A549 (cell line): ENCODE measurements around the gene PIK3R4. TPM values are rescaled to one million over a fixed set of nuclear protein-coding genes. Genes with fewer than 3 reads are reported as not detected.

Source experiments
- ATAC-seq, 2 experiments: fragments of 200-7000 bp in 1 of 2; fragments of >200 bp in 1 of 2; cut with Nextera tagmentation in 1 of 2; cut with Tn5 transposase in 1 of 2; 3 replicates each; pipeline versions ENCODE4 v1.8.0 to v1.9.1; 2018 to 2020; ENCODE audit warnings: mild to moderate bottlenecking in 1 of 2, moderate library complexity in 1 of 2
- CTCF ChIA-PET: fragments of 300-600 bp; sonication (Branson Sonifier 250); formaldehyde crosslinking; extraction: SDS; loops from one replicate; lab custom pipeline; 2021; ENCODE audit warnings: antibody characterized with exemption, inconsistent platforms; lab: Yijun Ruan, JAX
- POLR2A ChIA-PET: fragments of 350-600 bp; formaldehyde crosslinking; extraction: SDS; loops from one replicate; lab custom pipeline; 2021; ENCODE audit warnings: antibody characterized with exemption, inconsistent platforms; lab: Yijun Ruan, JAX
- DNase-seq, 2 experiments: peaks; one replicate each; pipeline versions ENCODE4 v3.0.0 to v3.0.0-alpha.2; 2011 to 2016; ENCODE audit warnings: low read depth in 1 of 2, low spot score in 1 of 2
- FAIRE-seq: peaks from 2 replicates; lab custom pipeline; 2011; peaks lifted over from hg19 to GRCh38; lab: Jason Lieb, UNC
- H3K27ac ChIP-seq, 2 experiments: fragments of >200 bp; sonication (Bioruptor Twin); formaldehyde crosslinking; 3 replicates each; pipeline ENCODE4 v1.5.1; 2016 to 2017
- H3K4me1 ChIP-seq: fragments of >200 bp; sonication (Bioruptor Twin); formaldehyde crosslinking; 3 replicates; pipeline ENCODE4 v1.6.1; 2016
- H3K4me2 ChIP-seq: fragments of >200 bp; sonication (Bioruptor Twin); formaldehyde crosslinking; 3 replicates; pipeline ENCODE4 v1.6.1; 2016
- H3K4me3 ChIP-seq: fragments of >200 bp; sonication (Bioruptor Twin); formaldehyde crosslinking; 3 replicates; pipeline ENCODE4 v1.5.1; 2016
- H3K9me3 ChIP-seq: fragments of >200 bp; sonication (Bioruptor Twin); formaldehyde crosslinking; 3 replicates; pipeline ENCODE4 v1.6.1; 2016
- BHLHE40 ChIP-seq: IDR thresholded peaks from 2 replicates; pipeline ENCODE4 v1.6.1; 2012; ENCODE audit warnings: low read depth, low read length, inconsistent platforms
- CBX2 ChIP-seq: fragments of 200-600 bp; sonication (generic); IDR thresholded peaks from 2 replicates; pipeline ENCODE4 v1.6.1; 2016; ENCODE audit warnings: low read depth, mild to moderate bottlenecking, borderline replicate concordance
- CBX8 ChIP-seq: fragments of 200-600 bp; sonication (generic); IDR thresholded peaks from 2 replicates; pipeline ENCODE4 v1.6.1; 2016
- CHD2 ChIP-seq: fragments of 150-350 bp; IDR thresholded peaks from 2 replicates; pipeline ENCODE4 v1.6.1; 2014; ENCODE audit warnings: low read length; ENCODE audit not compliant: partially characterized antibody
- EP300 ChIP-seq, 2 experiments: fragments of >200 bp; sonication (Bioruptor Twin); formaldehyde crosslinking; IDR thresholded peaks; 2 replicates in 1 of 2; 3 replicates in 1 of 2; pipeline ENCODE4 v1.6.1; 2016 to 2017
- FOSB ChIP-seq: fragments of 250-450 bp; sonication (Bioruptor Pico); IDR thresholded peaks from 2 replicates; pipeline ENCODE4 v1.5.0; 2020; ENCODE audit warnings: mild to moderate bottlenecking, moderate library complexity
- FOSL2 ChIP-seq, 2 experiments: fragments of 450-650 bp in 1 of 2; fragments of >200 bp in 1 of 2; sonication (Bioruptor Twin) in 1 of 2; formaldehyde crosslinking; IDR thresholded peaks; 2 replicates each; pipeline versions ENCODE4 v1.5.0 to v1.6.1; 2016 to 2020; ENCODE audit warnings: mild to moderate bottlenecking in 1 of 2, moderate library complexity in 1 of 2
- GATA3 ChIP-seq: IDR thresholded peaks from 2 replicates; pipeline ENCODE4 v1.6.1; 2012; ENCODE audit warnings: borderline replicate concordance
- HDAC2 ChIP-seq: fragments of 200-600 bp; sonication (generic); IDR thresholded peaks from 2 replicates; pipeline ENCODE4 v1.6.1; 2016
- HES2 ChIP-seq: fragments of >200 bp; sonication (Bioruptor Twin); formaldehyde crosslinking; IDR thresholded peaks from 2 replicates; pipeline ENCODE4 v1.6.1; 2016
- JUNB ChIP-seq: fragments of >200 bp; sonication (Bioruptor Twin); formaldehyde crosslinking; IDR thresholded peaks from 2 replicates; pipeline ENCODE4 v1.6.1; 2016
- MAZ ChIP-seq: fragments of 150-350 bp; IDR thresholded peaks from 2 replicates; pipeline ENCODE4 v1.6.1; 2014; ENCODE audit warnings: antibody characterized with exemption, low read depth, low read length, borderline replicate concordance
- MYC ChIP-seq: IDR thresholded peaks from 2 replicates; pipeline ENCODE4 v1.6.1; 2012; ENCODE audit warnings: mild to moderate bottlenecking, inconsistent platforms, low read length, improper control_type of control experiment, borderline replicate concordance
- NFE2L2 ChIP-seq: fragments of 150-350 bp; conservative IDR thresholded peaks from 2 replicates; pipeline ENCODE4 v1.6.1; 2014; ENCODE audit warnings: low read length
- NPAS2 ChIP-seq: fragments of 250-450 bp; sonication (Bioruptor Pico); IDR thresholded peaks from 2 replicates; pipeline ENCODE4 v1.8.0; 2022; ENCODE audit warnings: mild to moderate bottlenecking, moderate library complexity, borderline replicate concordance
- POLR2A ChIP-seq: IDR thresholded peaks from 2 replicates; pipeline ENCODE4 v1.6.1; 2012; ENCODE audit warnings: mild to moderate bottlenecking, low read length
- RARB ChIP-seq: fragments of 250-450 bp; sonication (Bioruptor Pico); IDR thresholded peaks from 2 replicates; pipeline ENCODE4 v1.8.0; 2021; ENCODE audit warnings: mild to moderate bottlenecking, moderate library complexity
- RFX5 ChIP-seq: fragments of 450-650 bp; IDR thresholded peaks from 2 replicates; pipeline ENCODE4 v1.7.1; 2014; ENCODE audit warnings: antibody characterized with exemption, mild to moderate bottlenecking, moderate library complexity
- RNF2 ChIP-seq: fragments of 200-600 bp; sonication (generic); IDR thresholded peaks from 2 replicates; pipeline ENCODE4 v1.6.1; 2016; ENCODE audit warnings: low read depth, mild to moderate bottlenecking, antibody characterized with exemption, moderate library complexity, borderline replicate concordance
- SREBF2 ChIP-seq: fragments of 450-650 bp; IDR thresholded peaks from 2 replicates; pipeline ENCODE4 v1.6.1; 2014; ENCODE audit warnings: mild to moderate bottlenecking, moderate library complexity
- TFCP2L1 ChIP-seq: fragments of 250-450 bp; sonication (Bioruptor Pico); IDR thresholded peaks from 2 replicates; pipeline ENCODE4 v1.5.0; 2021; ENCODE audit warnings: mild to moderate bottlenecking
- TP53 ChIP-seq: fragments of 250-450 bp; sonication (Bioruptor Pico); IDR thresholded peaks from 2 replicates; pipeline ENCODE4 v1.5.0; 2021; ENCODE audit warnings: mild to moderate bottlenecking, moderate library complexity
- USF2 ChIP-seq: fragments of 450-650 bp; IDR thresholded peaks from 2 replicates; pipeline ENCODE4 v1.6.1; 2014; ENCODE audit warnings: antibody characterized with exemption
- ZC3H11A ChIP-seq: fragments of 450-650 bp; IDR thresholded peaks from 2 replicates; pipeline ENCODE4 v1.6.1; 2014; ENCODE audit warnings: antibody characterized with exemption, mild to moderate bottlenecking
- ZFP36 ChIP-seq: fragments of 450-650 bp; IDR thresholded peaks from 2 replicates; pipeline ENCODE4 v1.6.1; 2014; ENCODE audit warnings: borderline replicate concordance; ENCODE audit not compliant: partially characterized antibody
- ZNF302 ChIP-seq: fragments of 250-450 bp; sonication (Bioruptor Pico); IDR thresholded peaks from 2 replicates; pipeline ENCODE4 v1.9.0; 2021; ENCODE audit warnings: inconsistent platforms, mild to moderate bottlenecking, moderate library complexity
- ZSCAN20 ChIP-seq: fragments of 250-450 bp; sonication (Bioruptor Pico); IDR thresholded peaks from 2 replicates; pipeline ENCODE4 v1.8.0; 2022; ENCODE audit warnings: mild to moderate bottlenecking, moderate library complexity
- WGBS: methylation state at CpG from one replicate; pipeline ENCODE4 v1.1.6; 2017; ENCODE audit errors: missing lambda C conversion rate; 5-methylcytosine and 5-hydroxymethylcytosine counted together
- polyA plus RNA-seq, 4 experiments: library from polyadenylated mRNA; depleted of rRNA in 3 of 4; stranded (reverse); fragments of >200 nt; fragmentation: RNase III in 1 of 4; extraction: RNeasy Plus Mini Kit Qiagen cat#74134 plus additional on column Dnase treatment in 1 of 4; gene quantifications; 2 replicates in 3 of 4; 3 replicates in 1 of 4; pipeline ENCODE4 v1.2.3, GENCODE V29; 2011 to 2017
- TF ChIP-seq, protein P1 (sequence below): fragments of 250-450 bp; sonication (Bioruptor Pico); IDR thresholded peaks from 2 replicates; pipeline ENCODE4 v1.5.0; 2020; ENCODE audit warnings: low read depth, mild to moderate bottlenecking, moderate library complexity
- TF ChIP-seq, protein P2 (sequence below): fragments of 150-350 bp; IDR thresholded peaks from 2 replicates; pipeline ENCODE4 v1.6.1; 2014; ENCODE audit warnings: low read depth, mild to moderate bottlenecking, low read length
- TF ChIP-seq, protein P3 (sequence below): fragments of 250-450 bp; sonication (Bioruptor Pico); IDR thresholded peaks from 2 replicates; pipeline ENCODE4 v1.5.0; 2021; ENCODE audit warnings: mild to moderate bottlenecking, moderate library complexity, borderline replicate concordance

PIK3R4 gene
- polyA plus RNA-seq, 2 of the 4 experiments (the other 2 are of a cell fraction) = 18.2 to 27.8 TPM

- no peak for DNase-seq
- no peak for TF ChIP-seq HES2
- TF ChIP-seq, all 56 proteins: peak for 0
- no peak for FAIRE-seq
- Histone ChIP-seq H3K4me2 (no peak overlapping the region), H3K9me3 (no peaks in the 10 kb centered on the region), H3K4me3 (no peak overlapping the region), H3K27ac (no peak overlapping the region), H3K4me1 (no peaks in the 10 kb centered on the region)
- POLR2A ChIA-PET = no interaction called here
- 81% methylated on average over 1 of the region's 1 CpG for WGBS
- CTCF ChIA-PET = no interaction called here
- no peak for ATAC-seq
Observed at GRCh38 chr3:130709671-130710070, 37.0 kb downstream of the PIK3R4 start.

- Histone ChIP-seq H3K9me3 (no peaks in the 10 kb centered on the region), H3K27ac (no peak overlapping the region), H3K4me1 (no peaks in the 10 kb centered on the region), H3K4me3 (no peak overlapping the region), H3K4me2 (no peak overlapping the region)
- DNase-seq = no peak
- WGBS = 70% methylated on average over 3 of the region's 3 CpGs
- CTCF ChIA-PET = interaction anchor here (0.5 kb wide), 1 partner anchor 1490 kb away, joined by 3 read pairs; no protein-coding TSS in a partner anchor
- ATAC-seq = no peak
- TF ChIP-seq MAZ (no peak), HDAC2 (no peak), JUNB (no peak), RFX5 (no peak), TP53 (CRISPR knock-in tag) (no peak), POLR2A (no peak), FOSB (no peak), RNF2 (no peak), BHLHE40 (no peak), ZNF302 (CRISPR knock-in tag) (no peak), GATA3 (no peak), SREBF2 (no peak), ZFP36 (no peak), NPAS2 (CRISPR knock-in tag) (no peak), CBX8 (no peak), FOSL2 (IDR thresholded peaks at IDR 0.05) (no peak), FOSL2 (CRISPR knock-in tag; IDR thresholded peaks at IDR 0.05) (no peak), CBX2 (no peak), ZC3H11A (no peak)
- TF ChIP-seq, protein P1, sequence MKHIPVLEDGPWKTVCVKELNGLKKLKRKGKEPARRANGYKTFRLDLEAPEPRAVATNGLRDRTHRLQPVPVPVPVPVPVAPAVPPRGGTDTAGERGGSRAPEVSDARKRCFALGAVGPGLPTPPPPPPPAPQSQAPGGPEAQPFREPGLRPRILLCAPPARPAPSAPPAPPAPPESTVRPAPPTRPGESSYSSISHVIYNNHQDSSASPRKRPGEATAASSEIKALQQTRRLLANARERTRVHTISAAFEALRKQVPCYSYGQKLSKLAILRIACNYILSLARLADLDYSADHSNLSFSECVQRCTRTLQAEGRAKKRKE (CRISPR knock-in tag) = no peak
- FAIRE-seq = no peak
- POLR2A ChIA-PET = no interaction called here
Observed at GRCh38 chr3:130707902-130708601, 38.6 kb downstream of the PIK3R4 start.

DNA sequence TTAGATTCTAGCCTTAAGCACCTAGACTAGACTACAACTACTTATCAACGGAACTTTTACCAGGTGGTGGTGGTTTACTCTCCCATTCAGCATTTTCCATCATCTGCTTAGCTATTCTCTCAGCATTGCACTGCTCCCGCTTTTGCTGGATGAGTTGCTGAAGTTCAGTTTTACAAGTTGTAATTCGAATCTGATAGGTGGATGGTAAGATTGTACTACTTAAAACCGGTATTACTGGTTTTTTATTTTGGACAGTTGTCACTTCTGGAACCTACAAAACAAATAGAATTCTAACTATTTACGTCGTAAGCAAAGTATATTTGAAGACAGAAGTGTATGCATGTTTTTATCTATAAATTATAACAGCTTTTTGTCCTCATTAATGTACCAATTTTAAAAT, 41.1 kb downstream of the PIK3R4 start:
- no peak for ATAC-seq
- CTCF ChIA-PET = no interaction called here
- no peaks in the 10 kb centered on the region for H3K4me1 ChIP-seq
- H3K4me2 ChIP-seq = no peak overlapping the region
- H3K4me3 ChIP-seq = no peak overlapping the region
- 91% methylated on average over 6 of the region's 6 CpGs for WGBS
- TF ChIP-seq, protein P2, sequence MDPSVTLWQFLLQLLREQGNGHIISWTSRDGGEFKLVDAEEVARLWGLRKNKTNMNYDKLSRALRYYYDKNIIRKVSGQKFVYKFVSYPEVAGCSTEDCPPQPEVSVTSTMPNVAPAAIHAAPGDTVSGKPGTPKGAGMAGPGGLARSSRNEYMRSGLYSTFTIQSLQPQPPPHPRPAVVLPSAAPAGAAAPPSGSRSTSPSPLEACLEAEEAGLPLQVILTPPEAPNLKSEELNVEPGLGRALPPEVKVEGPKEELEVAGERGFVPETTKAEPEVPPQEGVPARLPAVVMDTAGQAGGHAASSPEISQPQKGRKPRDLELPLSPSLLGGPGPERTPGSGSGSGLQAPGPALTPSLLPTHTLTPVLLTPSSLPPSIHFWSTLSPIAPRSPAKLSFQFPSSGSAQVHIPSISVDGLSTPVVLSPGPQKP = no peak
- TF ChIP-seq CHD2 (no peak), RARB (CRISPR knock-in tag) (no peak), NPAS2 (CRISPR knock-in tag) (no peak), POLR2A (no peak), RNF2 (no peak), MYC (no peak), ZC3H11A (no peak), EP300 (IDR thresholded peaks at IDR 0.05) (no peak), FOSB (no peak), TFCP2L1 (no peak), ZFP36 (no peak), USF2 (no peak), RFX5 (no peak), BHLHE40 (no peak), NFE2L2 (no peak), ZSCAN20 (CRISPR knock-in tag) (no peak), ZNF302 (CRISPR knock-in tag) (no peak)
- TF ChIP-seq, protein P3, sequence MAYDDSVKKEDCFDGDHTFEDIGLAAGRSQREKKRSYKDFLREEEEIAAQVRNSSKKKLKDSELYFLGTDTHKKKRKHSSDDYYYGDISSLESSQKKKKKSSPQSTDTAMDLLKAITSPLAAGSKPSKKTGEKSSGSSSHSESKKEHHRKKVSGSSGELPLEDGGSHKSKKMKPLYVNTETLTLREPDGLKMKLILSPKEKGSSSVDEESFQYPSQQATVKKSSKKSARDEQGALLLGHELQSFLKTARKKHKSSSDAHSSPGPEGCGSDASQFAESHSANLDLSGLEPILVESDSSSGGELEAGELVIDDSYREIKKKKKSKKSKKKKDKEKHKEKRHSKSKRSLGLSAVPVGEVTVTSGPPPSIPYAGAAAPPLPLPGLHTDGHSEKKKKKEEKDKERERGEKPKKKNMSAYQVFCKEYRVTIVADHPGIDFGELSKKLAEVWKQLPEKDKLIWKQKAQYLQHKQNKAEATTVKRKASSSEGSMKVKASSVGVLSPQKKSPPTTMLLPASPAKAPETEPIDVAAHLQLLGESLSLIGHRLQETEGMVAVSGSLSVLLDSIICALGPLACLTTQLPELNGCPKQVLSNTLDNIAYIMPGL (CRISPR knock-in tag) = no peak
- TF ChIP-seq, all 56 proteins: peak for 0
- POLR2A ChIA-PET = no interaction called here
- DNase-seq (no peak), FAIRE-seq (no peak)
- H3K9me3 ChIP-seq = no peaks in the 10 kb centered on the region
- H3K27ac ChIP-seq = no peak overlapping the region
